ENCODE measurements around the gene PPP6R3. TPM values are rescaled to one million over a fixed set of nuclear protein-coding genes. Genes with fewer than 3 reads are reported as not detected.

PPP6R3 gene
- total RNA-seq, 1 experiment from 2014 or later = 163 TPM

DNA sequence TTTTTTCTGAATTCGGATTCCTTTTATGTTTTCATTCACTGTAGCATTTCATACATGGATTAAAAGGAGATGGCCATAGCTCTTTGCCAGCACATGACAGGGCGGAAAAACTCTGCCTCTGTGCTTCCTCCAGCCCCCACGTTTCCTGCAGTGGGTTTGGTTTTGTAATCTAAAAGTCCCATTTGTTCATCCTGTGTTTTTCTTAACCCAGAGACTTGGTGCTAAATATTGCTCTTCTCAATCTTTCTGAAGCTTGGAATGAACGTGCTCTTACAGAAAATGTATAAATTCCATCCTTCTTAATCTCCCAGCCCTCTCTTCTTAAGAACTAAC is 89.9 kb downstream of the PPP6R3 start:
- Histone ChIP-seq H3K36me3 (ENCODE audit: control insufficient read depth, insufficient read depth, low read length) (peaks cover 32% of the 10 kb centered on the region), H3K27ac (ENCODE audit: low read length) (no peak overlapping the region), H3K4me3 (ENCODE audit: low read depth in 2 of 2, low read length in 2 of 2) (no peak overlapping the region), H3K4me1 (ENCODE audit: control insufficient read depth, insufficient read depth, low read length) (no peaks in the 10 kb centered on the region), H3K27me3 (ENCODE audit: control insufficient read depth, insufficient read depth, low read length) (no peaks in the 10 kb centered on the region), H3K9me3 (ENCODE audit: control insufficient read depth, insufficient read depth, low read depth, low read length) (no peaks in the 10 kb centered on the region)
- DNase-seq (ENCODE audit: low read depth, low spot score) = no peak
- no peak for TF ChIP-seq POLR2AphosphoS5 (IDR thresholded peaks at IDR 0.05; ENCODE audit: low read depth, low read length)
- TF ChIP-seq, protein P1, sequence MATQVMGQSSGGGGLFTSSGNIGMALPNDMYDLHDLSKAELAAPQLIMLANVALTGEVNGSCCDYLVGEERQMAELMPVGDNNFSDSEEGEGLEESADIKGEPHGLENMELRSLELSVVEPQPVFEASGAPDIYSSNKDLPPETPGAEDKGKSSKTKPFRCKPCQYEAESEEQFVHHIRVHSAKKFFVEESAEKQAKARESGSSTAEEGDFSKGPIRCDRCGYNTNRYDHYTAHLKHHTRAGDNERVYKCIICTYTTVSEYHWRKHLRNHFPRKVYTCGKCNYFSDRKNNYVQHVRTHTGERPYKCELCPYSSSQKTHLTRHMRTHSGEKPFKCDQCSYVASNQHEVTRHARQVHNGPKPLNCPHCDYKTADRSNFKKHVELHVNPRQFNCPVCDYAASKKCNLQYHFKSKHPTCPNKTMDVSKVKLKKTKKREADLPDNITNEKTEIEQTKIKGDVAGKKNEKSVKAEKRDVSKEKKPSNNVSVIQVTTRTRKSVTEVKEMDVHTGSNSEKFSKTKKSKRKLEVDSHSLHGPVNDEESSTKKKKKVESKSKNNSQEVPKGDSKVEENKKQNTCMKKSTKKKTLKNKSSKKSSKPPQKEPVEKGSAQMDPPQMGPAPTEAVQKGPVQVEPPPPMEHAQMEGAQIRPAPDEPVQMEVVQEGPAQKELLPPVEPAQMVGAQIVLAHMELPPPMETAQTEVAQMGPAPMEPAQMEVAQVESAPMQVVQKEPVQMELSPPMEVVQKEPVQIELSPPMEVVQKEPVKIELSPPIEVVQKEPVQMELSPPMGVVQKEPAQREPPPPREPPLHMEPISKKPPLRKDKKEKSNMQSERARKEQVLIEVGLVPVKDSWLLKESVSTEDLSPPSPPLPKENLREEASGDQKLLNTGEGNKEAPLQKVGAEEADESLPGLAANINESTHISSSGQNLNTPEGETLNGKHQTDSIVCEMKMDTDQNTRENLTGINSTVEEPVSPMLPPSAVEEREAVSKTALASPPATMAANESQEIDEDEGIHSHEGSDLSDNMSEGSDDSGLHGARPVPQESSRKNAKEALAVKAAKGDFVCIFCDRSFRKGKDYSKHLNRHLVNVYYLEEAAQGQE (IDR thresholded peaks at IDR 0.05; ENCODE audit: insufficient read depth in 1 of 2, low read depth in 2 of 2, low read length in 1 of 2) = no peak
- no peak for TF ChIP-seq SIN3A (IDR thresholded peaks at IDR 0.05; ENCODE audit: borderline replicate concordance, insufficient read depth, low read depth, low read length)
- TF ChIP-seq CTCF (IDR thresholded peaks at IDR 0.05) = no peak
- TF ChIP-seq TCF7L2 (IDR thresholded peaks at IDR 0.05; ENCODE audit: low read depth, low read length) = no peak
- CTCF ChIA-PET = interaction anchor here (0.6 kb wide), 1 partner anchor 155 kb away, joined by 7 read pairs; no protein-coding TSS in a partner anchor
- in situ Hi-C loops (cut with HindIII; ENCODE audit: low pct_unique_long_range_greater_than_20kb, low sequenced_read_pairs) = no loop called here
- intact Hi-C loops (cut with micrococcal nuclease; ENCODE audit: unreplicated experiment) = no loop called here
- BruUV-seq (replicated peaks) = no TSS peak
- POLR2A ChIA-PET = interaction anchor here (0.6 kb wide), 1 partner anchor 305 kb away, joined by 6 read pairs; no protein-coding TSS in a partner anchor
- no peak for ATAC-seq

- BruUV-seq (replicated peaks) = no TSS peak
- H3K4me1 ChIP-seq (ENCODE audit: control insufficient read depth, insufficient read depth, low read length) = no peaks in the 10 kb centered on the region
- ChIA-PET CTCF (no interaction called here), POLR2A (no interaction called here)
- intact Hi-C loops (cut with micrococcal nuclease; ENCODE audit: unreplicated experiment) = no loop called here
- no peaks in the 10 kb centered on the region for H3K27me3 ChIP-seq (ENCODE audit: control insufficient read depth, insufficient read depth, low read length)
- DNase-seq (ENCODE audit: low read depth, low spot score) (no peak), ATAC-seq (no peak)
- peaks cover 28% of the 10 kb centered on the region for H3K36me3 ChIP-seq (ENCODE audit: control insufficient read depth, insufficient read depth, low read length)
- in situ Hi-C loops (cut with HindIII; ENCODE audit: low pct_unique_long_range_greater_than_20kb, low sequenced_read_pairs) = no loop called here
- H3K4me3 ChIP-seq (ENCODE audit: low read depth in 2 of 2, low read length in 2 of 2) = no peak overlapping the region
- no peak overlapping the region for H3K27ac ChIP-seq (ENCODE audit: low read length)
- no peak for TF ChIP-seq SIN3A (IDR thresholded peaks at IDR 0.05; ENCODE audit: borderline replicate concordance, insufficient read depth, low read depth, low read length)
- TF ChIP-seq POLR2AphosphoS5 (IDR thresholded peaks at IDR 0.05; ENCODE audit: low read depth, low read length) = no peak
- no peak for TF ChIP-seq TCF7L2 (IDR thresholded peaks at IDR 0.05; ENCODE audit: low read depth, low read length)
- TF ChIP-seq, protein P1 (IDR thresholded peaks at IDR 0.05; ENCODE audit: insufficient read depth in 1 of 2, low read depth in 2 of 2, low read length in 1 of 2) = no peak
- H3K9me3 ChIP-seq (ENCODE audit: control insufficient read depth, insufficient read depth, low read depth, low read length) = no peaks in the 10 kb centered on the region
These were observed 90.7 kb downstream of the PPP6R3 start for GRCh38 chr11:68551223-68551622.

Measured in Panc1 (cell line).